ENCODE results near the gene CD9.

DNA sequence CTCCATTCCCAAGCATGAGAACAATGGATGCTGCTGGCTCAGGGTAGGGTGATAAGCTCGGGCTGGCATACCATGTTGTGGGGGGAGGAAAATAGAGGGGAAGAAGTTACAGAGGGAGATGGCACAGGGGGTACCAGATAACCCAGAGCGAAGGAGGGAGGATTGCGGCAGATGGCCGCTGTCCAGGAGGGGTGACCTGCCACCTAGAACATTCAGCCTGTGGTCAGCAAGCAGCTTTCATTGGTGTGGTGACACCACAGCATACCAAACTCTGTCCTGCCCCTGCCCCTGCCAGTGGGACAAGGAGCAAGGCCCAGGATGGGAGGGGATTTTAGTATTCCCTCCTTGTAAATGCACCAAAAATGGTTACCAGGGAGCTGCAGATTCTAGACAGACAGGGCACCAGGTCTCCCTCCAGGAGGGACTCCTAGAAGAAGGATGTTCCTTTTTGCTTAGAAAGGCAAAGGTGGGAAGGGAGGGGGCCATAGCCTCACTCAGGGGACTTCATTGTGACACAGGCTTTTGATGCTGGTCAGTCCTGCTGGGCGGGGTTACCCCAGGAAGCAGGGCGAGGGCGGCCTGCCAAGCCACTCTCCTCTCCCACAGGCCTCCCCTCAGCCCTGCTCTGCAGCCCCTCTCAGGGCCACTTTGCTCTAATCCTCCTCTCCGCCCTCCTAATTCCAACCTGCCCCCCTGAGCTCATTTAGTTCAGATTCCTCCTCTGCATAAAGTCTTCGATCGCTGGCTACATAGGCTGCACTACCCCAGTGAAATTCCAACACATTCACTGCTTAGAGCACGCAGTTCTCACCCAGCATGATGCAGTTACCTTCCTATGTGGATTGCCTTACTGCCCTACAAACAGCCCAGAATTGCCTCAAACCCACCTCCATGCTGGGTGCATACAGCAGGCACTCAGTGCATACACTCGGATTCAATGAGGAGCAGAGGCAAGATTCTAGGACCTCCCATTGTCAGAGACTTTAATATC, 74.3 kb downstream of the CD9 start:
- TF ChIP-seq POLR2AphosphoS5 (IDR thresholded peaks at IDR 0.05; ENCODE audit: low read depth, low read length), result no peak
- no peak for TF ChIP-seq POLR2A (IDR thresholded peaks at IDR 0.05; ENCODE audit: low read depth, low read length)
- no peak for TF ChIP-seq TAF1 (IDR thresholded peaks at IDR 0.05; ENCODE audit: low read depth, low read length)
- TF ChIP-seq PAX5 (IDR thresholded peaks at IDR 0.05; ENCODE audit: insufficient read depth, low read length, severe bottlenecking), result no peak
- no peak for TF ChIP-seq SPI1 (IDR thresholded peaks at IDR 0.05; ENCODE audit: low read depth, low read length)
- no peak for TF ChIP-seq POU2F2 (IDR thresholded peaks at IDR 0.05; ENCODE audit: low read depth, low read length)
